ENCODE measurements around the gene ST8SIA4. TPM values are rescaled to one million over a fixed set of nuclear protein-coding genes. Genes with fewer than 3 reads are reported as not detected.

The ST8SIA4 gene
- total RNA-seq, 3 donors from 2014 or later = 2.6 to 4.6 (median 4.5) TPM

DNA sequence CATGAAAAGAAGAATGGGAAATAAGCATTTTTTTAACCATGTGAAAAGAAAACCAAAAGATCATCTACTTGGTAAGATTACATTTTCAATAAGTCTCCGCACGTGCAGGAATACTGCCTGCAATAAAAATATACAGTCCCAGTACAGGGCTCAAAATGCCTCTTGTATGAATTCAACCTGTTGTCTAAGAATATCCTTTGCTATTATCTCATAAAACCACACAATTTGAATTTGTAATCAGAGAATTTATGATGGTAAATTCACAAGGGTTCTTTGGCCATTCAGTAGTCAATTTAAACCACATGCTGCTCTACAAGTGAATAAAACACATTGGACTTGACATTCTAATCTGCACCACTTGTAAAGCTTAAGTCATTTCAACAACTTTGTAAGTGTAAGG lies 46.6 kb downstream of the ST8SIA4 start:
- DNase-seq (ENCODE audit: low spot score in 2 of 2) = no peak
- intact Hi-C loops (cut with DNase I; ENCODE audit: low total_unique reads) = no loop called here
- H3K4me3 ChIP-seq = no peak overlapping the region
- H3K27ac ChIP-seq = no peak overlapping the region
- H3K36me3 ChIP-seq = no peaks in the 10 kb centered on the region
- TF ChIP-seq POLR2A (IDR thresholded peaks at IDR 0.05) (no peak), POLR2AphosphoS5 (IDR thresholded peaks at IDR 0.05) (no peak)
- TF ChIP-seq, protein P1, sequence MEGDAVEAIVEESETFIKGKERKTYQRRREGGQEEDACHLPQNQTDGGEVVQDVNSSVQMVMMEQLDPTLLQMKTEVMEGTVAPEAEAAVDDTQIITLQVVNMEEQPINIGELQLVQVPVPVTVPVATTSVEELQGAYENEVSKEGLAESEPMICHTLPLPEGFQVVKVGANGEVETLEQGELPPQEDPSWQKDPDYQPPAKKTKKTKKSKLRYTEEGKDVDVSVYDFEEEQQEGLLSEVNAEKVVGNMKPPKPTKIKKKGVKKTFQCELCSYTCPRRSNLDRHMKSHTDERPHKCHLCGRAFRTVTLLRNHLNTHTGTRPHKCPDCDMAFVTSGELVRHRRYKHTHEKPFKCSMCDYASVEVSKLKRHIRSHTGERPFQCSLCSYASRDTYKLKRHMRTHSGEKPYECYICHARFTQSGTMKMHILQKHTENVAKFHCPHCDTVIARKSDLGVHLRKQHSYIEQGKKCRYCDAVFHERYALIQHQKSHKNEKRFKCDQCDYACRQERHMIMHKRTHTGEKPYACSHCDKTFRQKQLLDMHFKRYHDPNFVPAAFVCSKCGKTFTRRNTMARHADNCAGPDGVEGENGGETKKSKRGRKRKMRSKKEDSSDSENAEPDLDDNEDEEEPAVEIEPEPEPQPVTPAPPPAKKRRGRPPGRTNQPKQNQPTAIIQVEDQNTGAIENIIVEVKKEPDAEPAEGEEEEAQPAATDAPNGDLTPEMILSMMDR (IDR thresholded peaks at IDR 0.05) = no peak
- H3K9me3 ChIP-seq = no peaks in the 10 kb centered on the region
- H3K27me3 ChIP-seq = no peaks in the 10 kb centered on the region
- H3K4me1 ChIP-seq = no peaks in the 10 kb centered on the region

GRCh38 chr5:100855937-100856430 lies 47.1 kb downstream of the ST8SIA4 start:
- Histone ChIP-seq H3K27me3 (no peaks in the 10 kb centered on the region), H3K4me3 (no peak overlapping the region), H3K9me3 (no peaks in the 10 kb centered on the region), H3K36me3 (no peaks in the 10 kb centered on the region), H3K4me1 (no peaks in the 10 kb centered on the region), H3K27ac (no peak overlapping the region)
- TF ChIP-seq POLR2A (IDR thresholded peaks at IDR 0.05) = no peak
- TF ChIP-seq, protein P1 (IDR thresholded peaks at IDR 0.05) = no peak
- TF ChIP-seq POLR2AphosphoS5 (IDR thresholded peaks at IDR 0.05) = no peak
- intact Hi-C loops (cut with DNase I; ENCODE audit: low total_unique reads) = no loop called here
- DNase-seq (ENCODE audit: low spot score in 2 of 2) = no peak

- intact Hi-C loops (cut with DNase I; ENCODE audit: low total_unique reads) = no loop called here
- no peaks in the 10 kb centered on the region for H3K27me3 ChIP-seq
- H3K27ac ChIP-seq = no peak overlapping the region
- no peaks in the 10 kb centered on the region for H3K36me3 ChIP-seq
- H3K4me1 ChIP-seq = no peaks in the 10 kb centered on the region
- TF ChIP-seq, protein P1 (IDR thresholded peaks at IDR 0.05) = no peak
- no peak for TF ChIP-seq POLR2A (IDR thresholded peaks at IDR 0.05)
- TF ChIP-seq POLR2AphosphoS5 (IDR thresholded peaks at IDR 0.05) = no peak
- no peak overlapping the region for H3K4me3 ChIP-seq
- H3K9me3 ChIP-seq = no peaks in the 10 kb centered on the region
- DNase-seq (ENCODE audit: low spot score in 2 of 2) = no peak
Measured at GRCh38 chr5:100855295-100855694, 47.8 kb downstream of the ST8SIA4 start.

- TF ChIP-seq POLR2AphosphoS5 (IDR thresholded peaks at IDR 0.05) (no peak), POLR2A (IDR thresholded peaks at IDR 0.05) (no peak)
- TF ChIP-seq, protein P1 (IDR thresholded peaks at IDR 0.05) = no peak
- no peaks in the 10 kb centered on the region for H3K27me3 ChIP-seq
- no peaks in the 10 kb centered on the region for H3K36me3 ChIP-seq
- no peak overlapping the region for H3K27ac ChIP-seq
- no peaks in the 10 kb centered on the region for H3K4me1 ChIP-seq
- no peaks in the 10 kb centered on the region for H3K9me3 ChIP-seq
- no peak overlapping the region for H3K4me3 ChIP-seq
- no peak for DNase-seq (ENCODE audit: low spot score in 2 of 2)
- intact Hi-C loops (cut with DNase I; ENCODE audit: low total_unique reads) = no loop called here
Measured at GRCh38 chr5:100854591-100854990, 48.5 kb downstream of the ST8SIA4 start.

DNA sequence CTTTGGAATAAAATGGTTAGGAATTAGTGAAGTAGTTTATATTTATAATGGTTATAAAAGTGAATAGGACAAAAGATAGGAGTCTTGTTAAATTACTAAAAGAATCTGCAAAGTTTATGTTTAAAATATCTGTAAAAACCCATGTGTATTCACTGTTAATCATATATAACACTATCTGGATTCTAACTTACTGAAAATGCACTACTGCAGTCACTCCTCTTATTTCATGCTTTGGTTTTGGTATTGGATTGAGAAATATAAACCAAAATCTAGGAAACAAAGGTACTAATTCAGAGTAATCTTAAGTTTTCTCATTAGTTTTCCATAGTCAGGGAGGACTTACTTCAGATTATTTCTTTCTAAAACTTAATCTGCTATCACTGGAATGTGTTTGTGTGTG lies 49.5 kb downstream of the ST8SIA4 start:
- intact Hi-C loops (cut with DNase I; ENCODE audit: low total_unique reads) = no loop called here

More for the DNA sequence above, 49.5 kb downstream of the ST8SIA4 start:
- Histone ChIP-seq H3K27ac (no peak overlapping the region), H3K27me3 (no peaks in the 10 kb centered on the region), H3K4me3 (no peak overlapping the region), H3K4me1 (no peaks in the 10 kb centered on the region), H3K36me3 (no peaks in the 10 kb centered on the region), H3K9me3 (no peaks in the 10 kb centered on the region)
- no peak for DNase-seq (ENCODE audit: low spot score in 2 of 2)
- TF ChIP-seq POLR2AphosphoS5 (IDR thresholded peaks at IDR 0.05) (no peak), POLR2A (IDR thresholded peaks at IDR 0.05) (no peak)
- TF ChIP-seq, protein P1 (IDR thresholded peaks at IDR 0.05) = no peak
